H1 (cell line): ENCODE results near the gene ZNF346. TPM values are rescaled to one million over a fixed set of nuclear protein-coding genes. Genes with fewer than 3 reads are reported as not detected.

Experiments used
- CTCF ChIA-PET: fragments of 300-600 bp; sonication (Branson Sonifier 250); formaldehyde crosslinking; loops from one replicate; lab custom pipeline; 2021; ENCODE audit not compliant: partially characterized antibody; lab: Charles Lee
- POLR2A ChIA-PET: fragments of 300-600 bp; sonication (Branson Sonifier 250); formaldehyde crosslinking; loops from one replicate; lab custom pipeline; 2021; ENCODE audit warnings: inconsistent platforms; ENCODE audit not compliant: partially characterized antibody; lab: Charles Lee
- DNase-seq, 2 experiments: peaks; one replicate each; pipeline versions ENCODE4 v3.0.0 to v3.0.0-alpha.2; 2010 to 2022; ENCODE audit warnings: low spot score in 2 of 2, low read depth in 1 of 2, mixed read lengths in 1 of 2
- FAIRE-seq: peaks from 2 replicates; lab custom pipeline; 2011; peaks lifted over from hg19 to GRCh38; lab: Jason Lieb, UNC
- H2AFZ ChIP-seq: 2 replicates; pipeline ENCODE4 v1.8.1; 2012; ENCODE audit warnings: low read length, inconsistent platforms
- H2AK5ac ChIP-seq: 2 replicates; pipeline ENCODE4 v1.6.1; 2013; ENCODE audit warnings: low read depth, low read length
- H2BK120ac ChIP-seq: replicated peaks from 2 replicates; pipeline ENCODE3; 2013; ENCODE audit warnings: low read depth, low read length, inconsistent platforms
- H2BK12ac ChIP-seq: 2 replicates; pipeline ENCODE4 v1.6.1; 2013; ENCODE audit warnings: low read depth, low read length
- H2BK15ac ChIP-seq: 2 replicates; pipeline ENCODE4 v1.6.1; 2013; ENCODE audit warnings: low read length
- H2BK20ac ChIP-seq: 2 replicates; pipeline ENCODE4 v1.6.1; 2013; ENCODE audit warnings: low read length
- H2BK5ac ChIP-seq: 2 replicates; pipeline ENCODE4 v1.6.1; 2013; ENCODE audit warnings: low read depth, low read length
- H3K14ac ChIP-seq: 2 replicates; pipeline ENCODE4 v1.6.1; 2013; ENCODE audit warnings: inconsistent platforms; ENCODE audit not compliant: insufficient read length
- H3K18ac ChIP-seq: 2 replicates; pipeline ENCODE4 v1.6.1; 2013; ENCODE audit warnings: low read length; ENCODE audit errors: extremely low read depth
- H3K23ac ChIP-seq: 2 replicates; pipeline ENCODE4 v1.6.1; 2013; ENCODE audit warnings: inconsistent platforms; ENCODE audit not compliant: insufficient read length
- H3K23me2 ChIP-seq: 2 replicates; pipeline ENCODE4 v1.6.1; 2013; ENCODE audit warnings: low read depth, low read length
- H3K27ac ChIP-seq: 2 replicates; pipeline ENCODE4 v1.6.1; 2011; ENCODE audit warnings: low read depth, low read length, inconsistent platforms
- H3K27me3 ChIP-seq, 4 experiments: replicated peaks in 1 of 4; 1 replicate in 1 of 4; 2 replicates in 3 of 4; pipeline versions ENCODE4 v1.6.1 to v1.8.1; 2011 to 2013; ENCODE audit warnings: low read length in 3 of 4, mild to moderate bottlenecking in 3 of 4, inconsistent platforms in 2 of 4, mixed read lengths in 2 of 4, moderate library complexity in 1 of 4; ENCODE audit not compliant: control insufficient read depth in 3 of 4, insufficient read depth in 3 of 4; ENCODE audit errors: extremely low read depth in 1 of 4
- H3K36me3 ChIP-seq, 4 experiments: 2 replicates each; pipeline versions ENCODE4 v1.6.1 to v1.8.1; 2011 to 2013; ENCODE audit warnings: mild to moderate bottlenecking in 4 of 4, low read length in 3 of 4, moderate library complexity in 2 of 4, control low read depth in 1 of 4, inconsistent platforms in 1 of 4; ENCODE audit not compliant: insufficient read depth in 4 of 4, control insufficient read depth in 2 of 4
- H3K4ac ChIP-seq: replicated peaks from 2 replicates; pipeline ENCODE3; 2013; ENCODE audit warnings: low read length, low read depth, mixed read lengths, inconsistent platforms; ENCODE audit not compliant: insufficient read length
- H3K4me1 ChIP-seq, 4 experiments: replicated peaks in 1 of 4; 1 replicate in 1 of 4; 2 replicates in 3 of 4; pipeline versions ENCODE4 v1.6.1 to v1.8.1; 2011 to 2013; ENCODE audit warnings: low read length in 3 of 4, inconsistent platforms in 2 of 4, mixed read lengths in 1 of 4; ENCODE audit not compliant: insufficient read depth in 4 of 4, control insufficient read depth in 3 of 4
- H3K4me2 ChIP-seq, 2 experiments: 2 replicates each; pipeline versions ENCODE4 v1.6.1 to v1.8.1; 2011 to 2013; ENCODE audit warnings: low read depth in 2 of 2, low read length in 2 of 2, control low read depth in 1 of 2, inconsistent platforms in 1 of 2, mild to moderate bottlenecking in 1 of 2; ENCODE audit not compliant: insufficient read depth in 1 of 2
- H3K4me3 ChIP-seq, 4 experiments: fragments of 200-600, 300-600 bp in 1 of 4; sonication (generic), shearing (Covaris generic), sonication (Bioruptor Twin) in 1 of 4; 2 replicates each; pipeline versions ENCODE4 v1.5.1 to v1.8.1; 2011 to 2016; ENCODE audit warnings: low read length in 4 of 4, low read depth in 3 of 4, control low read depth in 2 of 4, inconsistent platforms in 2 of 4, mild to moderate bottlenecking in 2 of 4, mixed read lengths in 1 of 4, moderate library complexity in 1 of 4; ENCODE audit not compliant: insufficient read depth in 2 of 4; ENCODE audit errors: extremely low read depth in 1 of 4
- H3K56ac ChIP-seq: replicated peaks from 2 replicates; pipeline ENCODE3; 2013; ENCODE audit warnings: low read depth, mild to moderate bottlenecking, mixed read lengths, low read length, inconsistent platforms; ENCODE audit not compliant: insufficient read length
- H3K79me1 ChIP-seq: 2 replicates; pipeline ENCODE4 v1.6.1; 2013; ENCODE audit warnings: low read depth, low read length, control low read depth
- H3K79me2 ChIP-seq, 2 experiments: 2 replicates each; pipeline versions ENCODE4 v1.6.1 to v1.8.1; 2012 to 2013; ENCODE audit warnings: low read length in 2 of 2, mild to moderate bottlenecking in 2 of 2, inconsistent platforms in 1 of 2; ENCODE audit not compliant: insufficient read depth in 2 of 2, control insufficient read depth in 1 of 2
- H3K9ac ChIP-seq, 4 experiments: replicated peaks in 1 of 4; 1 replicate in 1 of 4; 2 replicates in 3 of 4; pipeline versions ENCODE4 v1.6.1 to v1.8.1; 2011 to 2013; ENCODE audit warnings: low read depth in 3 of 4, low read length in 3 of 4, control low read depth in 2 of 4, mild to moderate bottlenecking in 2 of 4, moderate library complexity in 2 of 4, inconsistent platforms in 1 of 4; ENCODE audit errors: extremely low read depth in 1 of 4
- H3K9me3 ChIP-seq, 2 experiments: 2 replicates each; pipeline versions ENCODE4 v1.6.1 to v1.8.1; 2012 to 2013; ENCODE audit warnings: mild to moderate bottlenecking in 2 of 2, moderate library complexity in 2 of 2, control low read depth in 1 of 2, inconsistent platforms in 1 of 2, low read depth in 1 of 2, low read length in 1 of 2, mixed read lengths in 1 of 2; ENCODE audit not compliant: insufficient read depth in 2 of 2
- H4K20me1 ChIP-seq, 2 experiments: replicated peaks in 1 of 2; 2 replicates each; pipeline versions ENCODE3 to v1.8.1; 2011 to 2013; ENCODE audit warnings: inconsistent platforms in 2 of 2, low read length in 2 of 2, mild to moderate bottlenecking in 1 of 2; ENCODE audit not compliant: insufficient read depth in 2 of 2, control insufficient read depth in 1 of 2
- H4K5ac ChIP-seq: 2 replicates; pipeline ENCODE4 v1.6.1; 2013; ENCODE audit warnings: low read length, low read depth, mixed read lengths, inconsistent platforms; ENCODE audit not compliant: insufficient read length
- H4K8ac ChIP-seq: 2 replicates; pipeline ENCODE4 v1.8.0; 2013; ENCODE audit warnings: mild to moderate bottlenecking, moderate library complexity, low read length, inconsistent platforms; ENCODE audit not compliant: insufficient read depth; ENCODE audit errors: extremely low read depth
- H4K91ac ChIP-seq: replicated peaks from 2 replicates; pipeline ENCODE3; 2013; ENCODE audit warnings: low read length, mixed read lengths, inconsistent platforms; ENCODE audit not compliant: insufficient read length
- ATF2 ChIP-seq: IDR thresholded peaks from 2 replicates; pipeline ENCODE4 v1.6.1; 2012; ENCODE audit warnings: low read length, inconsistent platforms
- EP300 ChIP-seq, 2 experiments: IDR thresholded peaks; 1 replicate in 1 of 2; 2 replicates in 1 of 2; pipeline ENCODE4 v1.6.1; 2011 to 2012; ENCODE audit warnings: low read depth in 2 of 2, low read length in 2 of 2, mild to moderate bottlenecking in 2 of 2, borderline replicate concordance in 1 of 2, inconsistent platforms in 1 of 2, moderate library complexity in 1 of 2
- SUZ12 ChIP-seq: fragments of 200-600 bp; sonication (generic); IDR thresholded peaks from 2 replicates; pipeline ENCODE4 v1.6.1; 2012; ENCODE audit warnings: mild to moderate bottlenecking, inconsistent platforms, low read length, moderate library complexity, mixed read lengths
- TBP ChIP-seq: IDR thresholded peaks from 2 replicates; pipeline ENCODE4 v1.6.1; 2011; ENCODE audit warnings: low read depth, low read length, improper control_type of control experiment
- WGBS, 2 experiments: shearing (Covaris generic) in 1 of 2; methylation state at CpG; one replicate each; pipeline versions ENCODE4 v1.1.6 to v1.1.7; 2013 to 2015; ENCODE audit warnings: low lambda C conversion rate in 2 of 2, mixed read lengths in 2 of 2, inconsistent platforms in 1 of 2, low coverage in 1 of 2, missing lambda C conversion rate in 1 of 2; ENCODE audit not compliant: insufficient replicate concordance in 2 of 2, insufficient coverage in 1 of 2, insufficient read length in 1 of 2; ENCODE audit errors: extremely low coverage in 1 of 2, missing lambda C conversion rate in 1 of 2; 5-methylcytosine and 5-hydroxymethylcytosine counted together
- polyA plus RNA-seq, 7 experiments: library from polyadenylated mRNA; depleted of rRNA in 3 of 7; stranded (reverse) in 5 of 7; unstranded in 2 of 7; fragments of >200 nt in 5 of 7; fragments of 200-250 nt in 2 of 7; gene quantifications; 1 replicate in 5 of 7; 2 replicates in 1 of 7; 4 replicates in 1 of 7; pipeline versions ENCODE4 v1.2.1 to v1.2.3, GENCODE V29; 2011 to 2013; ENCODE audit warnings: missing spikeins in 2 of 7, mixed read lengths in 2 of 7
- total RNA-seq: library from RNA; stranded (reverse); fragmentation: NEBNext Ultra II Directional; extraction: Animal tissue kit (Norgen Biotek cat#: 25700); gene quantifications from 2 replicates; pipeline ENCODE4 v1.2.1, GENCODE V29; 2021

Gene ZNF346
- total and polyA plus RNA-seq, 2 of the 8 experiments (the other 6 are each of a cell fraction or from before 2014, with no cell fraction given) = 19.9 to 20.8 TPM

- no peak overlapping the region for H2BK20ac ChIP-seq
- CTCF ChIA-PET = interaction anchor here (0.5 to 11.8 kb wide), 5 partner anchors 12 to 141 kb away, joined by 3 to 170 read pairs (median 8); partner anchors contain the start of gene FGFR4
- TF ChIP-seq EP300 (IDR thresholded peaks at IDR 0.05; ENCODE audit: borderline replicate concordance in 1 of 2, low read depth in 2 of 2, low read length in 2 of 2) (no peak), TBP (no peak), ATF2 (no peak), SUZ12 (no peak)
Measured at GRCh38 chr5:177066224-177066623, 43.7 kb downstream of the ZNF346 start.

More at GRCh38 chr5:177066224-177066623, 43.7 kb downstream of the ZNF346 start:
- no peak overlapping the region for H2BK15ac ChIP-seq
- H2AK5ac ChIP-seq = no peak overlapping the region
- H4K91ac ChIP-seq = no peak overlapping the region
- peaks cover 0 to 9% (median 0%) of the 10 kb centered on the region in 4 experiments; a peak in 4 of 8 replicates for H3K36me3 ChIP-seq
- POLR2A ChIA-PET = interaction anchor here (1.6 kb wide), 1 partner anchor 49 kb away, joined by 3 read pairs; no protein-coding TSS in a partner anchor
- no peaks in the 10 kb centered on the region for H3K27me3 ChIP-seq
- H3K27ac ChIP-seq = no peak overlapping the region
- H3K79me1 ChIP-seq = no peaks in the 10 kb centered on the region
- no peaks in the 10 kb centered on the region for H3K4me1 ChIP-seq
- H2AFZ ChIP-seq = no peak overlapping the region
- no peak overlapping the region for H3K4me2 ChIP-seq
- H3K23me2 ChIP-seq = peaks cover 2% of the 10 kb centered on the region; the same call in 1 of the 2 replicates
- H4K8ac ChIP-seq = no peak overlapping the region
- no peaks in the 10 kb centered on the region for H3K79me2 ChIP-seq
- no peak overlapping the region for H3K4me3 ChIP-seq
- no peak overlapping the region for H4K5ac ChIP-seq
- no peaks in the 10 kb centered on the region for H4K20me1 ChIP-seq
- H3K18ac ChIP-seq = no peak overlapping the region
- FAIRE-seq = no peak
- no peak overlapping the region for H2BK5ac ChIP-seq
- no peak overlapping the region for H2BK12ac ChIP-seq
- no peak overlapping the region for H3K9ac ChIP-seq
- no peak overlapping the region for H3K4ac ChIP-seq
- 94% methylated on average over 2 of the region's 2 CpGs; no CpG with 5 or more reads in 1 of the 2 experiments for WGBS, 2 experiments
- no peak overlapping the region for H3K23ac ChIP-seq
- DNase-seq = no peak
- no peak overlapping the region for H3K56ac ChIP-seq
- no peak overlapping the region for H3K14ac ChIP-seq
- H2BK120ac ChIP-seq = no peak overlapping the region
- no peaks in the 10 kb centered on the region for H3K9me3 ChIP-seq
